Skeletal muscle tissue (tissue), 4 donors: Measurements from ENCODE around the gene FMNL3. TPM values are rescaled to one million over a fixed set of nuclear protein-coding genes. Genes with fewer than 3 reads are reported as not detected.

Experiments
- H3K27ac ChIP-seq: one replicate; pipeline ENCODE4 v1.7.0; 2013; ENCODE audit warnings: mild to moderate bottlenecking, low read depth, low read length, inconsistent platforms
- H3K27me3 ChIP-seq, 3 donors: one replicate each; pipeline ENCODE4 v1.7.0; 2013; ENCODE audit warnings: low read length in 3 of 3; ENCODE audit not compliant: control insufficient read depth in 3 of 3, insufficient read depth in 3 of 3
- H3K36me3 ChIP-seq, 3 donors: one replicate each; pipeline ENCODE4 v1.7.0; 2013; ENCODE audit warnings: low read length in 3 of 3; ENCODE audit not compliant: control insufficient read depth in 3 of 3, insufficient read depth in 3 of 3
- H3K4me1 ChIP-seq, 3 donors: one replicate each; pipeline ENCODE4 v1.7.0; 2013; ENCODE audit warnings: low read length in 3 of 3, mild to moderate bottlenecking in 3 of 3; ENCODE audit not compliant: control insufficient read depth in 3 of 3, insufficient read depth in 3 of 3
- H3K4me3 ChIP-seq, 3 donors: one replicate each; pipeline ENCODE4 v1.7.0; 2013; ENCODE audit warnings: low read length in 3 of 3
- H3K9ac ChIP-seq, 3 donors: one replicate each; pipeline ENCODE4 v1.7.0; 2013; ENCODE audit warnings: low read length in 3 of 3, mild to moderate bottlenecking in 3 of 3, moderate library complexity in 2 of 3, low read depth in 1 of 3
- H3K9me3 ChIP-seq, 3 donors: one replicate each; pipeline ENCODE4 v1.7.0; 2013; ENCODE audit warnings: low read length in 3 of 3; ENCODE audit not compliant: control insufficient read depth in 3 of 3
- total RNA-seq: library from RNA; depleted of rRNA; stranded (reverse); fragments of >200 nt; gene quantifications from one replicate; pipeline ENCODE4 v1.2.3, GENCODE V29; 2014
- donor health status: Osteomylitis.

FMNL3 gene
- total RNA-seq = 19.3 TPM

GRCh38 chr12:49707128-49707811 lies at the start of gene FMNL3:
Gene FMNL3 (minus strand): TSS chr12:49707405. CDS start chr12:49707180, 225 bp downstream.
- H3K9ac ChIP-seq = peak within 1 kb of the TSS; percentile 36 to 79 (median 76)
- H3K4me1 ChIP-seq = peaks cover 15 to 28% (median 26%) of the 10 kb centered on the region in 3 donors
- H3K27me3 ChIP-seq = peaks cover 0 to 6% (median 6%) of the 10 kb centered on the region in 3 donors
- peak within 1 kb of the TSS; percentile 72 to 78 (median 73) for H3K4me3 ChIP-seq
- H3K27ac ChIP-seq = peak within 1 kb of the TSS; percentile 70
- no peaks in the 10 kb centered on the region for H3K9me3 ChIP-seq
- H3K36me3 ChIP-seq = no peaks in the 10 kb centered on the region

GRCh38 chr12:49750996-49751393 lies 43.8 kb upstream of the FMNL3 start:
- no peak overlapping the region for H3K27ac ChIP-seq
- H3K4me3 ChIP-seq = no peak overlapping the region
- no peaks in the 10 kb centered on the region for H3K27me3 ChIP-seq
- peaks cover 17 to 30% (median 26%) of the 10 kb centered on the region in 3 donors for H3K36me3 ChIP-seq
- peak overlapping the region in 1 of 3 donors; percentile 7 for H3K9ac ChIP-seq
- no peaks in the 10 kb centered on the region for H3K9me3 ChIP-seq
- H3K4me1 ChIP-seq = peaks cover 33 to 45% (median 34%) of the 10 kb centered on the region in 3 donors

GRCh38 chr12:49750027-49750995 lies 43.1 kb upstream of the FMNL3 start:
- H3K4me3 ChIP-seq = peak overlapping the region in 2 of 3 donors; percentile 3 to 7
- peaks cover 14 to 23% (median 21%) of the 10 kb centered on the region in 3 donors for H3K36me3 ChIP-seq
- no peaks in the 10 kb centered on the region for H3K27me3 ChIP-seq
- peak overlapping the region; percentile 28 for H3K27ac ChIP-seq
- no peak overlapping the region for H3K9ac ChIP-seq
- H3K4me1 ChIP-seq = peaks cover 33 to 47% (median 34%) of the 10 kb centered on the region in 3 donors
- H3K9me3 ChIP-seq = no peaks in the 10 kb centered on the region

GRCh38 chr12:49748800-49749199 lies 41.6 kb upstream of the FMNL3 start:
- Histone ChIP-seq H3K9me3 (no peaks in the 10 kb centered on the region), H3K4me1 (peaks cover 41 to 59% (median 44%) of the 10 kb centered on the region in 3 donors), H3K36me3 (peaks cover 9 to 11% (median 11%) of the 10 kb centered on the region in 3 donors), H3K27ac (peak overlapping the region; percentile 28), H3K27me3 (no peaks in the 10 kb centered on the region), H3K9ac (peak overlapping the region; percentile 28 to 62 (median 50)), H3K4me3 (peak overlapping the region in 2 of 3 donors; percentile 22 to 40)

GRCh38 chr12:49748306-49748705 lies 41.1 kb upstream of the FMNL3 start:
- Histone ChIP-seq H3K9ac (peak overlapping the region; percentile 28 to 62 (median 50)), H3K27ac (peak overlapping the region; percentile 28), H3K27me3 (no peaks in the 10 kb centered on the region), H3K36me3 (peaks cover 6% of the 10 kb centered on the region in 3 donors), H3K9me3 (no peaks in the 10 kb centered on the region), H3K4me3 (peak overlapping the region in 2 of 3 donors; percentile 17 to 40), H3K4me1 (peaks cover 46 to 60% (median 48%) of the 10 kb centered on the region in 3 donors)

- H3K4me1 ChIP-seq = peaks cover 38 to 51% (median 39%) of the 10 kb centered on the region in 3 donors
- no peak overlapping the region for H3K4me3 ChIP-seq
- no peak overlapping the region for H3K27ac ChIP-seq
Observed at GRCh38 chr12:49744363-49744885, 37.2 kb upstream of the FMNL3 start.

GRCh38 chr12:49741882-49742620 lies 34.8 kb upstream of the FMNL3 start:
- H3K36me3 ChIP-seq = peaks cover 0 to 2% (median 0%) of the 10 kb centered on the region in 3 donors
- H3K27ac ChIP-seq = peak overlapping the region; percentile 98
- peak overlapping the region; percentile 99 to 100 (median 99) for H3K9ac ChIP-seq
- no peaks in the 10 kb centered on the region for H3K27me3 ChIP-seq
- H3K4me3 ChIP-seq = peak overlapping the region; percentile 84 to 100 (median 100)
- peaks cover 25 to 39% (median 26%) of the 10 kb centered on the region in 3 donors for H3K4me1 ChIP-seq
- H3K9me3 ChIP-seq = no peaks in the 10 kb centered on the region

More at GRCh38 chr12:49744363-49744885, 37.2 kb upstream of the FMNL3 start:
- Histone ChIP-seq H3K9me3 (no peaks in the 10 kb centered on the region), H3K27me3 (no peaks in the 10 kb centered on the region), H3K9ac (no peak overlapping the region), H3K36me3 (peaks cover 0 to 2% (median 0%) of the 10 kb centered on the region in 3 donors)

GRCh38 chr12:49740930-49741881 lies 34.0 kb upstream of the FMNL3 start, which contains the start of gene TMBIM6:
Gene TMBIM6 (plus strand): TSS chr12:49741557. CDS start chr12:49752494, 10,937 bp downstream.
- peaks cover 25 to 32% (median 26%) of the 10 kb centered on the region in 3 donors for H3K4me1 ChIP-seq

More at GRCh38 chr12:49740930-49741881, 34.0 kb upstream of the FMNL3 start, which contains the start of gene TMBIM6:
- Histone ChIP-seq H3K4me3 (peak within 1 kb of the TSS; percentile 84 to 100 (median 100)), H3K27ac (peak within 1 kb of the TSS; percentile 98), H3K9ac (peak within 1 kb of the TSS; percentile 99 to 100 (median 99)), H3K27me3 (no peaks in the 10 kb centered on the region), H3K36me3 (peaks cover 0 to 2% (median 0%) of the 10 kb centered on the region in 3 donors), H3K9me3 (no peaks in the 10 kb centered on the region)
